RPMI7951 (cell line): ENCODE data around the gene RCSD1. TPM values are rescaled to one million over a fixed set of nuclear protein-coding genes. Genes with fewer than 3 reads are reported as not detected.

Source experiments
- DNase-seq: peaks from one replicate; pipeline ENCODE4 v3.0.0-alpha.2; 2012; ENCODE audit warnings: low read depth
- total RNA-seq: library from RNA; depleted of rRNA; stranded (reverse); fragments of >200 nt; shearing (Covaris generic); gene quantifications from 2 replicates; pipeline ENCODE4 v1.2.3, GENCODE V29; 2014

RCSD1 gene
- total RNA-seq, 1 experiment from 2014 or later = 0.12 TPM

DNA sequence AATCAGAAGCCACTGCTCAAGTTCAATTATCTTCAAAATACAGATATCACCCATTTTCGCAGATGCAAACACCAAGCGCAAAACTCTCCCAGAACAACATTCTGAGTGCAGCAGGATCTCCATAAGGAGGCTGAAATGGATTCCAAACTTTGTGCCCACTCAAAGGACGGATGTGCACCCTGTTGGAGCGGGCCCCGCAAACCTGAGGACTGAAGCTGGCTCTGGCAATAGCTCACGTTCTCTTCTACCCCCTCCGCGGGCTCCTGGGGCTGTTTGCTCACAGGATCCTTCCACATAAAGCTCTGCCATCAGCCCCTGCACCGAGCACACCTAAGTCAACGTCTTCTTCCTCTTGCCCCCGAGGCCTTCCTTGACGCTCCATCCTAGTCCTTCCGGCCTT, 11.7 kb upstream of the RCSD1 start:
- DNase-seq = no peak

DNA sequence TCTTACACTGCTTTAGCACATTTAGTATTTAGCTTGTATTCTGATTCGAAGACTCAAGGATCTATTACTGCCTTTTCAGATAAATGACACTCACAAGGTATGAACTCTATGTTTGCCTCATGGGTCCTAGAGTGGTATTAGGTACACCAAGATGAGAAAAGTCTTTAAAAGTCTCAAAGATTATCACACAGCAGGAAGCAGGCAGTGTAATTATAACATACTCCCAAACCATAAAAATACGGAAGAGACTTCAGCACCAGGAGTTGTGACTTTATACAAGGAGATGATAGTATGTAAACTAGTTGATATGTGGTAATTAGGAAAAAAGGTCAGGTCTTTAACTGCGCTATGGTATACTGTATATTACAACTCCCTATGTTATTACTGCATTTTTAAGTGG, 11.2 kb upstream of the RCSD1 start:
- no peak for DNase-seq

DNA sequence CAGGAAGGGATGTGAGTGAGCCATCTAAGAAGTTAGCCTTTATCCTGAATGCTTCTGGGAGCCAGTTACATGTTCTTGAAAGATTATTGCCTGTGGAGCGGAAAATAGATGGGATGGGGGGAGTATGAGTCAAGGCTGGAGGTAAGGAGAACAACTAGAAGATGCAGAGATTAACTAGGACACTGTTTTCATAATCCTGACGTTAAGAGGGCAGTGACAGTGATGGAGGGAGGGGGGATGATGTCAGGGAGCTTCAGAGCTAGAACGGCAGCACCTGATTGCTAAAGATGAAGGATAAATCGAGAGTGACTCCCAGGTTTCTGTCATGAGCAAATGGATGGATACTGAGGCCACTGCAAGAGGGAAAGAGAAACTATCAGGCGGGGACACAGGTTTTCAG, 10.0 kb upstream of the RCSD1 start:
- no peak for DNase-seq

DNA sequence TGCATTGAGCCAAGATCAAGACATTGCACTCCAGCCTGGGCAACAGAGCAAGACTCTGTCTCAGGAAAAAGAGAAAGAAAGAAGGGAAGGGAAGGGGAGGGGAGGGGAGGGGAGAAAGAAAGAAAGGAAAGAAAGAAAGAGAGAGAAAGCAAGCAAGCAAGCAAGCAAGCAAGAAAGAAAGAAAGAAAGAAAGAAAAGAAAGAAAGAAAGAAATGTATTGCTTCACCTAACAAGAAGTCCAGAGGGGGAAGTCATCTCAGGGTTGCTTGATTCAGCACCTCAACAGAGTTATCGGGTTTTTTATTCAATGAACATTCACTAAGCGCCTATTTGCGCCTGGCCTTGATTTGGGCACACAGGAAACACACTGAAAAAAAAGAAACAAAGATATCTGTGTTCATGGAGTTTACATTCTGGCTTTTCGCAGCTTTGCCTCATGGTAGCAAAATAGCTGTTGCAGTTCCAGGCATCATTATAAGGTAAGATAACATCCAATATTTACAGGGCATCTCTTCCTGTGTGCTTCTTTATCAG, 8.2 kb upstream of the RCSD1 start:
- no peak for DNase-seq

DNA sequence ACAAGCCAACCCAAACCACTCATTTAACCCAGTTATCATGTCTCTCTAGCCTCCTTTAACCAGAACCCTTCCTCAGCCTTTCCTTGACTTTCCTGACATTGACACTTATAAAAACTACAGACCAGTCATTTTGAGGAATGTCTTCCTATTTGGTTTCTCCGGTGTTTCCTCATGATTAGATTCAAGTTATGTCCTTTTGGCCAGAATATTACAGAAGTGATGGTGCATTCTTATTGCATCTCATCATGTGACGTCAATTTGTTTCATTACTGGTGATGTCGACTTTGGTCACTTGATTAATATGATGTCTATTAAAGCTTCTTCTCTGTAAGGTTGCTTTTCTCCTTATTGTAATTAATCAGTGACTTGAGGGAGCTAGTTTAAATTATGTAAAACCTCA, 6.1 kb upstream of the RCSD1 start:
- DNase-seq = no peak

DNA sequence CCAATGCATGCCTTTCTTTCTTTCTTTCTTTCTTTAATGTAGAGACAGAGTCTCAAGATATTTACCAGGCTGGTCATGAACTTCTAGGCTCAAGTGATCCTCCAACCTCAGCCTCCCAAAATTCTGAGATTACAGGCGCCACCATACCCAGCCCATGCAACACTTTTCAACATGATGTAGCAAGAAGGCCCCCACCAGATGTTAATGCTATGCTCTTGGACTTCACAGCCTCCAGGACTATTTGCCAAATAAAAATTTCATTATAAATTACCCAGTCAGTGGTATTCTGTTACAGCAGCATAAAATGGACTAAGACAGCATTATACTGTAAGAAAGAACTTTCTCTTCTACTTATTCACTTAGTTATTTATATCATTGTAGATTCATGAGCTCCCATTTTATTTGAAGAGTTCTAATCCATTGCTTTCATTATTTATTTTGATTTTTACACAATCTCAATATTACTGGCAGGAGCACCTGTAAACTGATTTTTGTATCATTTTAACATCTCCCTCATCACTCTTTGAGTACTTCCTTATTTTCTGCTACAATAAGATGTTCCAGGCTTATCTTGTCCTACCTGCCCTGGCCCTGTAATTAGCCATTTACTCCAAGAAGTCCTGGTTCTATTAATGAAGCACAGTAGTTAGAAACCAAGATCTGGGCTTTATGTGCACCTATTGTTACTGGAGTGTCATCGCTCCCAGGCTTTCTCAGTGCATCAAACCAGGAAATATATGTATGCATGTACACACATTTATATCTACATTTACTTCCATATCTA, 4.8 kb upstream of the RCSD1 start:
- DNase-seq = no peak

- DNase-seq = no peak
Observed at GRCh38 chr1:167627615-167627864, 2.5 kb upstream of the RCSD1 start.

- DNase-seq = peak; percentile 19
Observed at GRCh38 chr1:167627865-167628641, 2.0 kb upstream of the RCSD1 start.

DNA sequence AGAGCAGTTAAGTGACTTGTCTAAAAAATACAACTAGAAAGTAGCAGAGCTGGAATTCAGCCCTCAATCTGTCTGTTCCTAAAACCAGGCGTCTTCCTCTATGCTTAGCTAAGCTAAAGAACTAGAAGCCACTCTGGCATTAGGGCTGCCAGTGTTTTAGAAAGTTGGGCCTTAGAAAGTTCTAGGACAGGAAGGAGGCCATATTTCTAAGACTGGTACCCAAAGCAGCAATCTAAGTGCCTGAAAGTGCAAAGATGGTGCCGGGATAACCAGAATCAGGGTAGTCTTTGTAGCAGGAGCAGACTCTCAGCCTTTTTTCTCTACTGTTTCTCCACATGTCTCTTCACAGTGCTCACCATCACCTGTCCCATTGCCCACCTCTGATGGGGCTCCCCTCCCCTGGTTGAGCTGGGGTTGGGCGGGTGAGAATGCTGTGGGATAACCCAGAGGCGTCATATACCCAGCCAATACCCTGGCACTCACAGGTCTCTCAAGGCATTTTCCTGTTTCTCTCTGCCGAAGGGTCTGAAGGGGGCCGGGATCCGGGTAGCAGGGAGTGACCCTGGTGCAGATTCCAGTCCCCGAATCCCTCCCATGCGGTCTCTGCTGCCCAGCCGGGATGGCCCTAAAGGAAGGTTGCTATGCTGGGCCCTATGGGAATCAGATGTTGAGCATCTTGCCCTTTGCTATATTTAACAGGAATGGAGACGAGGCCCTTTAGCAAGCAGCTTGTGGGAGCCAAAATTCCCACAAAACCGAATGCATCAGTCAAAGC, 1.1 kb upstream of the RCSD1 start:
- no peak for DNase-seq

- DNase-seq = no peak
Observed at GRCh38 chr1:167630568-167631385, 745 bp downstream of the RCSD1 start.

DNA sequence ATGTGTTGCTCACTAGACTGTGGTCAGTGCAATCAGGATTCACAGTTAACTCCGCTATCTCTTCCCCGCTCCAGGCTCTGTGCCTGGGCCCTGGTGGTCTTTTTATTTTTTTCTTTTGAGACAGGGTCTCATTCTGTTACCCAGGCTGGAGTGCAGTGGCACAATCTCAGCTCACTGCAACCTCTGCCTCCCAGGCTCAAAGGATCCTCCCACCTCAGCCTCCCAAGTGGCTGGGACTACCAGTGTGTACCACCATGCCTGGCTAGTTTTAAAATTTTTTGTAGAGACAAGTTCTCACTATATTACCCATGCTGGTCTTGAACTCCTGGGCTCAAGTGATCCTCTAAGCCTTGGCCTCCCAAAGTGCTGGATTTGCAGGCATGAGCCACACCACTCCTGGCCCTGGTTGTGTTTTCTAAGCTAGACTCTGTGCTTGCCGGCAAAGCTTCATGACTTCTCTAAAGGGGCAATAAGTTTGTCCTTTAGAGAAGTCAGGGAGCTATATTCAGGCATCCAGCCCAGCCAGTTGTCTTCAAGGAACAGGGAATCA, 1.4 kb downstream of the RCSD1 start:
- DNase-seq = no peak

GRCh38 chr1:167631936-167632614, 2.0 kb downstream of the RCSD1 start:
- no peak for DNase-seq

DNA sequence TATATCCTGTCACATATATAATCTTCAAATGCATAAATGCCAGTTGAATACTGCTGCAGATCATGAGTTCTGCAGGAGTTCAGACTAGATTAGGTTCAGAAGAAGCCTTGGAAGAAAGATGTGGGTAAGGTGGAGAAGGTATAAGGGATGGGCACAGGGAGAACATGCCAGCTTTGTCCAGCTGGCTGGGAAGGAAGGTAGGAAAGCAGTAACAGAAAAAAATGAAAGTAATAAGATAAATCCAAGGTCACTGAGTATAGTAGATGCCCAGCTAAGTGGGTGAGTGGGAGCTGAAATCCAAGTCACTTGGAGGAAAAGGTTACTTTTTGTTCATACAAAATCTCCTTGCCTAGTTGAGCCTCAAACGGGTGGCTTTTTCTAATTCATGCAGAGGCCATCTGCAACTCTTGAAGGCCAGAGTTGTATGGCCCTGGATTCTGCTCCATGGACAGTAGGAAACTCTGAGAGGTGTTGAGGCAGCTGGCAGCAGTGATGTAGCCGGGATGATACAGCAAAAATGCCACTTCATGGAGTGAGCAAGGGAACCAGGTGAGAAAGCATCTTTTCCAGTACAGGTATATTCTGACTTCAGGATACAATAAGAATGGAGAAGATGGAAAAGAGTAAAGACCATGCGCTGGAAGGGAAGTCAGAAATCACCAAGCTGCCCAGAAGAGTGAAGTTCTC, 3.4 kb downstream of the RCSD1 start:
- no peak for DNase-seq

- peak; percentile 29 for DNase-seq
Observed at GRCh38 chr1:167634435-167634834, 4.4 kb downstream of the RCSD1 start.

GRCh38 chr1:167635156-167635648, 5.2 kb downstream of the RCSD1 start:
- DNase-seq = no peak

DNA sequence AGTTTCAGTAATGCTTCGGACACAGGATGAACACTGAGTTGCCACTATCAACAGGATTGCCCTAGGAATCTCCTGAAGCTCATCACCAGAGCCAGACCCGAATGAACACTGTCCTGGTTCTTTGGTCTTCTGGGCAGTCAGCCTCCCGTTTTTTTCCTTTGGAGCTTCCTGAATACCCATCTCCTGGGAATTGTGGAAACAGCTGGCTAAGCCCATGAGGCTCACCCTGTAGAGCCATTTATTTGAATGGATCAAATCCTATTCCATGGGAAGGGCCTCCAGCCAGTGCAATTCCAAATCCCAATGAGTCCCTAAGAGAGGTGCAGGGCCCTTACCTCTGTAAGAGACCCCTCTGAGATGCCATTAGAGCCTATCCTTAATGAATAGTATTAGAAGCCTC, 5.9 kb downstream of the RCSD1 start:
- DNase-seq = no peak

DNA sequence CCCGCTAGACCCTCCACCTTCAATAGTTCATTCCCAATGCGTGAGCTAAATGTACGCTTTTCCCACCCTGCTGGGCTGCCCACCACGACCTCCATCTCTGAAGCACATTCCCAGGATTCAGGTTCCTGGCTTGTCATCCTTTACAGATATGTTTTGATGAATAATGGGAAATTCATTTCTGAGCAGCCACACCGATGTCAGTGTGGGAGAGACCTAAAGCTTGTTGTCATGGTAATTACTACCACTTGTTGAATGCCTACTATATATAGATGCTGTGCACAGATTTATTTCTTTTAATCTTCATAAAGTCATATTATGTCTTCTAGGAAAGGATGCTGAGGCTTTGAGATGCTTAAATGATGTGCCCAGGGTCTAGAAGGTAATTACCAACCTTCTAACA, 8.0 kb downstream of the RCSD1 start:
- DNase-seq = no peak

- no peak for DNase-seq
Observed at GRCh38 chr1:167640051-167640450, 10.0 kb downstream of the RCSD1 start.

GRCh38 chr1:167641786-167642500, 11.9 kb downstream of the RCSD1 start:
- no peak for DNase-seq

GRCh38 chr1:167642501-167642826, 12.4 kb downstream of the RCSD1 start:
- no peak for DNase-seq
